Panc1 (cell line): ENCODE results near the gene LHX4.

Experiments
- CTCF ChIP-seq: fragments of 450-650 bp; IDR thresholded peaks from 2 replicates; pipeline ENCODE4 v1.5.1; 2017; ENCODE audit warnings: mild to moderate bottlenecking
- POLR2AphosphoS5 ChIP-seq: IDR thresholded peaks from 2 replicates; pipeline ENCODE4 v1.6.1; 2012; ENCODE audit warnings: mild to moderate bottlenecking, low read depth, low read length, moderate library complexity
- REST ChIP-seq, 2 experiments: IDR thresholded peaks; 2 replicates each; pipeline ENCODE4 v1.6.1; 2011 to 2012; ENCODE audit warnings: low read depth in 2 of 2, control low read depth in 1 of 2, low read length in 1 of 2, mild to moderate bottlenecking in 1 of 2, moderate library complexity in 1 of 2; ENCODE audit not compliant: insufficient read depth in 1 of 2
- SIN3A ChIP-seq: IDR thresholded peaks from 2 replicates; pipeline ENCODE4 v1.6.1; 2012; ENCODE audit warnings: low read depth, mild to moderate bottlenecking, low read length, moderate library complexity, borderline replicate concordance; ENCODE audit not compliant: insufficient read depth

GRCh38 chr1:180195916-180196315 is 34.1 kb upstream of the LHX4 start:
- no peak for TF ChIP-seq CTCF
- no peak for TF ChIP-seq REST (IDR thresholded peaks at IDR 0.05; ENCODE audit: insufficient read depth in 1 of 2, low read depth in 2 of 2, low read length in 1 of 2)
- TF ChIP-seq SIN3A = no peak
- TF ChIP-seq POLR2AphosphoS5 = no peak
